K562 treated with DMSO at 1 percent for 12 hours (cell line): ENCODE data around the gene SIX2. TPM values are rescaled to one million over a fixed set of nuclear protein-coding genes. Genes with fewer than 3 reads are reported as not detected.

Experiments used
- total RNA-seq: library from RNA; unstranded; fragments of 300-600 nt; gene quantifications from 2 replicates; pipeline ENCODE4 v1.2.3, GENCODE V29; 2022; ENCODE audit not compliant: insufficient read depth

Gene SIX2
- total RNA-seq, result not detected in 2 replicates

GRCh38 chr2:45009303-45009927 lies at the start of gene SIX2:
TSS of gene SIX2 (minus strand) at chr2:45009452. CDS start at chr2:45009110, 342 bp downstream.

Other genes starting within 250 kb of the SIX2 start
- not detected in 2 replicates for gene SIX3, start 67.8 kb downstream of the SIX2 start, total RNA-seq